Measurements from ENCODE around the gene C9.
"Not testable (repeated sequence)": the region's sequence is repeated elsewhere in the genome, so short reads cannot be mapped to it uniquely, and the experiment has no call there.

C9 gene

DNA sequence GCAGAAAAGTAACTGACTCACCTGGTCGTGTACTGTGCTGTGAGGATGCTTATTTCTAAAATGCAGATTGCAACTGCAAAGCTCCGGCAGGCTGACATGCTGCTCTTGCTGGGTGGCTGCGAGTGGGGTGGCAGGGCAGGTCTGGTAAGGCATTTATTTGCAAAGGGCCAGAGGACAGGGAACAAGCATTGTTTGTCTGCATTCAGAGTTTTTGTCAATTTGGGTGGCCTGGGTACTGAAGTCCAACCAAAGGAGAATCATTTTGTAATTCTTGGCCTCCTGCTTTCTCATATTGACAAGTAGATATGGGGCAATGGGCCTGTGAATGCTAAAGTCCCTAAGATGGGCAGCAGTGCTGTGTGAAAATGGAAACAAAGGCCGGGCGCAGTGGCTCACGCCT lies at the start of gene C9:
C9 (minus strand) TSS at position 129 of the 400 bp plus-strand sequence; CDS start at position 98, 31 bp downstream.
- no peak for DNase-seq

GRCh38 chr5:39413771-39414170 lies 49.5 kb upstream of the C9 start:
- DNase-seq, result no peak

DNA sequence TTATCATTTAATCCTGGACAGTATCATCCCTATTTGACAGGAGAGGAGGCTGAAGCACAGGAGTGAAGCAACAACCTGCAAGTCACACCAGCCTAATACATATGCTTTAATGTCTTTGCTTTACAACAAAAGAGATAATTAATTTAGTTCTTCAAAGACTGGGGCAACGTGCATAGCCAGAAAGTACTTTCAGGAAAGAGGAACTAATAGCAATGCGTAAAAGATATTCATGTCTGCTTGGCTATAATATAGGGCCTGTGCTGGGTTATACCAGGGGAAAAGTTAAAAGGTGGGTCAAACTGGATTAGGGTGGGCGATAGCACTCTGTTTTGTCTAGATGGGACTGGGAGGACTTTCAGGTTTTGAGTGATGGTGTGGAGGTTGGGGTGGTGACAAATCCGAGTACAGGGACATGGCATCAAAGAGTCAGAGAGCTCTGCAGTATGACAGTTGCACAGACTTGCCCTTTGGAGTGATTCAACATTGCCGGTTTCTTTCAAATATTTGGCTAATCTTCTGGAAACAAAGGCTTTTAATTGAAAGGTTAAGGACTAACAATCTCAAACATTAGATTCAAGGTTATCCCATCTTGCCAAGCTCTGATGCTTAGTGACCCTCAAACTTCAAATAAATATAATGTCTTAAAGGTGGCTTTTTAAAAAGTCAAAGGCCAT lies 48.6 kb upstream of the C9 start:
- DNase-seq, result no peak

DNA sequence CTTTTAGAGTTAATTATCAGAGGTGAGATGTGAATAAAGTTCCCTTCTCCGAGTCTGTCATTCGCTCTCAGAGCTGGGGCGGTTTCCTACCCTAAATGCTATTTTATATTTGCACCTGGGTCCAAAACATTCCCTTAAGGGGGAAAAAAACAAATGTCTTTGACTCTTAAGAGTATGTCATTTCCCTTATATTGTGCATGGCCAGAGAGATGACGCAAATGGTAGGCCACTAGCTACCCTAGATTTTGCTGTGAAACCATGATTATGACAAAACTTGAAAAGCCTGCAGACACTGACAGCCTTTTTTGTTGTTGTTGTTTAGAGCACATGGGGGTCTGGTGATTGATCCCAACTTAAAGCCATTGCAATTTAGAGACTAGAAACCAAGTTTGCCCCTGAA lies 47.7 kb upstream of the C9 start:
- no peak for DNase-seq

GRCh38 chr5:39411061-39411460 lies 46.8 kb upstream of the C9 start:
- no peak for DNase-seq

- no peak for DNase-seq
Observed at GRCh38 chr5:39409033-39409432, 44.7 kb upstream of the C9 start.

- no peak for DNase-seq
Observed at GRCh38 chr5:39405083-39405843, 41.0 kb upstream of the C9 start.

DNA sequence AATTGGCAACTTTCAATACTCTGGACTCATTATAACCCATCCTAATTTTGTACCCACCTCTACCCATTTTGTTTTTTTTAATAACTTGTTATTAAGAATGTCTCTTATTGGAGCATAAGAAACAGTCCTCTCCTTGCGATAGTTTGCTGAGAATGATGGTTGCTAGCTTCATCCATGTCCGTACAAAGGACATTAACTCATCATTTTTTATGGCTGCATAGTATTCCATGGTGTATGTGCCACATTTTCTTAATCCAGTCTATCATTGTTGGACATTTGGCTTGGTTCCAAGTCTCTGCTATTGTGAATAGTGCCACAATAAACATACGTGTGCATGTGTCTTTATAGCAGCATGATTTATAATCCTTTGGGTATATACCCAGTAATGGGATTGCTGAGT lies 39.5 kb upstream of the C9 start:
- not testable (repeated sequence) for DNase-seq

GRCh38 chr5:39402140-39402539 lies 37.8 kb upstream of the C9 start:
- DNase-seq, result not testable (repeated sequence)

GRCh38 chr5:39400713-39401578 lies 36.7 kb upstream of the C9 start:
- DNase-seq, result no peak

- DNase-seq, result no peak
Observed at GRCh38 chr5:39399135-39400036, 35.1 kb upstream of the C9 start.

GRCh38 chr5:39396843-39397242 lies 32.5 kb upstream of the C9 start:
- DNase-seq, result no peak

- DNase-seq, result no peak
Observed at GRCh38 chr5:39395521-39395920, 31.2 kb upstream of the C9 start.

GRCh38 chr5:39394946-39395345 lies 30.7 kb upstream of the C9 start:
- DNase-seq, result no peak

DNA sequence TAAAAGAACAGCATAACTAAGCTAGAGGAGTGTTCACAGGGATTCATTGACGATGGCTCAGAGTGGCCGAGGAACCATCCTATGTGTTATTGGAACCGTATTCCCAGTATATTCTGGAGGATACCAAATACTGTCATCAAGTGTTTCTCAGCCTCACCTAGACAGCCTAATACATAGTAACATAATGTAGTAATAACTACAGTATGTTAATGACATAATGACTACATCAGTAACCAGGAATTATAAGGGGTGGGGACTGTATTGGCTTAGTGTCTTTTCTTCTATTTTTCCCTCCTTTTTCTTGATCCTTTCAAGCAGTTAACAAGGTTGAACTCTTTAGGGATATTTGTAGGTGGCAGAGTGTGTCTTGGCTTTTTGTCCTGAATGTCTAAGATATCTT lies 26.6 kb upstream of the C9 start:
- no peak for DNase-seq

- no peak for DNase-seq
Observed at GRCh38 chr5:39387293-39387692, 23.0 kb upstream of the C9 start.

- no peak for DNase-seq
Observed at GRCh38 chr5:39384271-39384670, 20.0 kb upstream of the C9 start.

DNA sequence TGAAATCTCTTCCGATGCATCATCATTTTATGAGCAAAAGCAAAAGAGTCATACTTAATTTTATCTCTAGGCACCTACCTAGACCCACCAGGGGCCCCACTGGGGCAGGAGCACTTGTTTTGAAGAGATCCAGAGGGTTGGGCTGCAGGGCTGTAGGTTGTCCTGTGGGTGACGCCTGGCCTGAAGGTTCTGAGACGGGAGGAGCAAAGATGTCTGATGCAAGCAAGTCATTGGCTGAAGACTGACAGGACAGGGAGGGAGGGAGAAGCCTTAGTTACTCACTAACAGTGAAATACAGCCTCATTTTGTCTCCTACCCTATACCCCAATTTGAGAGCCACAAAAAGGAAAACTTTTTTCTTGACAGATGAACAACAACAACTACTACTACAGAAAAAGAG lies 17.1 kb upstream of the C9 start:
- no peak for DNase-seq

- DNase-seq, result no peak
Observed at GRCh38 chr5:39379693-39380092, 15.4 kb upstream of the C9 start.

- DNase-seq, result no peak
Observed at GRCh38 chr5:39377613-39378012, 13.3 kb upstream of the C9 start.

DNA sequence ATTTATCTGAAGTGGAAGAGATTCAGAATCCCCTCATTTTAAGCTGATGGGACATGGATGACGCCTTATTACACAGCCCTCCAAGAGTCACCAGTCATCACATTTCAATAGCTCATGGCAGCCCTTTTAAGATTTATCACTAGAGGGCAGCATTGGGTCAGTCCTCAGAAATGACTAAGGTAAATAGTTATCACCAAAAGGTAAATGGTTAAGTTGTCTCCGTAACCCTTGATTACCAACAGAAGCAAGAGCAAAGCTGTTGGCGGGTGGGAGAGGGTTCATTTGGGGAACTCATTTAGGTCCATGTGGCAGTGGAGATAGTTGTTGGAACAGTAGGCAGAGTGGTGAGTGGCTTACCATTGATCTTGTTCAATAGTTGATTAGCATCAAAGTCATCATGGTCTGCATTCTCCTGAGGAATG lies 12.0 kb upstream of the C9 start:
- DNase-seq, result no peak

- no peak for DNase-seq
Observed at GRCh38 chr5:39373791-39374190, 9.5 kb upstream of the C9 start.

DNA sequence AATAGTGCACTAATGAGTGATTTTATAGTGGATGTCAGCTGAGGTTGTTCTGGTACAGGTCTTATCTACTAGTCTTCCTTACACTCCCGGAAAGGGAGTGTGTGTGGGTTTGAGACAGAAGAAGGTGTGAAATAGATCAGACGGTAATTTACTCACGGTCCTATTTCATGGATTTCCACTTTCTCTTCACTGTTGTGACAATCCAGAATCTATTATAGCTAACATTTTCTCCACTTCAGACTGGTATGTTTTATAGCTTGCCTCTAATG lies 7.0 kb upstream of the C9 start:
- DNase-seq, result no peak
